A673 (cell line): ENCODE data around the gene TPX2.

Experiments used
- CTCF ChIP-seq: fragments of 300-800, 200-600 bp; sonication (generic); conservative IDR thresholded peaks from 2 replicates; pipeline ENCODE4 v1.5.1; 2017; ENCODE audit warnings: low read depth, mild to moderate bottlenecking, antibody characterized with exemption, low read length, moderate library complexity, mixed read lengths
- EZH2 ChIP-seq: fragments of 200-600 bp; sonication (generic); IDR thresholded peaks from 2 replicates; pipeline ENCODE4 v1.6.1; 2017; ENCODE audit warnings: borderline replicate concordance, low read depth, mild to moderate bottlenecking, mixed read lengths, antibody characterized with exemption, low read length; ENCODE audit not compliant: poor library complexity, severe bottlenecking

GRCh38 chr20:31719644-31720485 is 19.2 kb upstream of the TPX2 start:
- TF ChIP-seq CTCF: no peak
- TF ChIP-seq EZH2: no peak
